Mucosa of rectum (tissue), 2 donors: ENCODE data around the gene ZDHHC8.

ENCODE experiments used
- H3K27ac ChIP-seq, 2 donors: one replicate each; pipeline ENCODE4 v1.7.0; 2013; ENCODE audit warnings: inconsistent platforms in 2 of 2, low read depth in 2 of 2, low read length in 2 of 2
- H3K27me3 ChIP-seq, 2 donors: one replicate each; pipeline ENCODE4 v1.7.0; 2013; ENCODE audit warnings: low read length in 2 of 2; ENCODE audit not compliant: control insufficient read depth in 2 of 2, insufficient read depth in 2 of 2
- H3K36me3 ChIP-seq, 2 donors: one replicate each; pipeline ENCODE4 v1.7.0; 2013; ENCODE audit warnings: low read length in 2 of 2; ENCODE audit not compliant: control insufficient read depth in 2 of 2, insufficient read depth in 2 of 2
- H3K4me1 ChIP-seq, 2 donors: one replicate each; pipeline ENCODE4 v1.7.0; 2013; ENCODE audit warnings: low read length in 2 of 2, mild to moderate bottlenecking in 1 of 2; ENCODE audit not compliant: control insufficient read depth in 2 of 2, insufficient read depth in 2 of 2
- H3K4me3 ChIP-seq, 2 donors: one replicate each; pipeline ENCODE4 v1.7.0; 2013; ENCODE audit warnings: low read length in 2 of 2
- H3K9ac ChIP-seq, 2 donors: one replicate each; pipeline ENCODE4 v1.7.0; 2013; ENCODE audit warnings: low read length in 2 of 2, low read depth in 1 of 2, mild to moderate bottlenecking in 1 of 2
- H3K9me3 ChIP-seq, 2 donors: one replicate each; pipeline ENCODE4 v1.7.0; 2013; ENCODE audit warnings: low read length in 2 of 2; ENCODE audit not compliant: control insufficient read depth in 2 of 2
- donor health status: healthy.
- donor health status: Normal muscosa, but diverticular disease.

Gene ZDHHC8

GRCh38 chr22:20145832-20146223 is 14.2 kb downstream of the ZDHHC8 start:
- Histone ChIP-seq H3K27ac (no peak overlapping the region), H3K9me3 (no peaks in the 10 kb centered on the region), H3K9ac (no peak overlapping the region), H3K36me3 (no peaks in the 10 kb centered on the region), H3K27me3 (no peaks in the 10 kb centered on the region), H3K4me3 (no peak overlapping the region), H3K4me1 (no peaks in the 10 kb centered on the region)

GRCh38 chr22:20146777-20147176 is 15.2 kb downstream of the ZDHHC8 start:
- H3K4me3 ChIP-seq, result no peak overlapping the region
- H3K27ac ChIP-seq, result no peak overlapping the region
- no peaks in the 10 kb centered on the region for H3K9me3 ChIP-seq
- no peaks in the 10 kb centered on the region for H3K4me1 ChIP-seq
- H3K9ac ChIP-seq, result no peak overlapping the region
- no peaks in the 10 kb centered on the region for H3K36me3 ChIP-seq
- no peaks in the 10 kb centered on the region for H3K27me3 ChIP-seq

- no peaks in the 10 kb centered on the region for H3K27me3 ChIP-seq
- no peaks in the 10 kb centered on the region for H3K4me1 ChIP-seq
- H3K27ac ChIP-seq, result no peak overlapping the region
- H3K36me3 ChIP-seq, result no peaks in the 10 kb centered on the region
- H3K9me3 ChIP-seq, result no peaks in the 10 kb centered on the region
- no peak overlapping the region for H3K4me3 ChIP-seq
- no peak overlapping the region for H3K9ac ChIP-seq
Observed at GRCh38 chr22:20147237-20147988, 15.8 kb downstream of the ZDHHC8 start.

- no peaks in the 10 kb centered on the region for H3K4me1 ChIP-seq
- no peak overlapping the region for H3K27ac ChIP-seq
- H3K27me3 ChIP-seq, result no peaks in the 10 kb centered on the region
- no peak overlapping the region for H3K4me3 ChIP-seq
- no peaks in the 10 kb centered on the region for H3K36me3 ChIP-seq
- no peak overlapping the region for H3K9ac ChIP-seq
- no peaks in the 10 kb centered on the region for H3K9me3 ChIP-seq
Observed at GRCh38 chr22:20148414-20148813, 16.8 kb downstream of the ZDHHC8 start.

GRCh38 chr22:20149257-20150250 is 17.9 kb downstream of the ZDHHC8 start:
- Histone ChIP-seq H3K9me3 (no peaks in the 10 kb centered on the region), H3K36me3 (no peaks in the 10 kb centered on the region), H3K4me3 (no peak overlapping the region), H3K9ac (no peak overlapping the region), H3K4me1 (no peaks in the 10 kb centered on the region), H3K27ac (no peak overlapping the region), H3K27me3 (peaks cover 0 to 2% of the 10 kb centered on the region in 2 donors)

GRCh38 chr22:20150381-20151275 is 19.0 kb downstream of the ZDHHC8 start, which contains the start of gene CCDC188:
Gene CCDC188, minus strand, starts transcription at chr22:20151055. Its CDS starts 69 bp downstream, at chr22:20150986.
- no peak within 1 kb of the TSS for H3K27ac ChIP-seq
- no peak within 1 kb of the TSS for H3K4me3 ChIP-seq
- H3K36me3 ChIP-seq, result no peaks in the 10 kb centered on the region
- no peak within 1 kb of the TSS for H3K9ac ChIP-seq
- H3K4me1 ChIP-seq, result no peaks in the 10 kb centered on the region
- peaks cover 0 to 2% of the 10 kb centered on the region in 2 donors for H3K27me3 ChIP-seq
- no peaks in the 10 kb centered on the region for H3K9me3 ChIP-seq

- H3K27me3 ChIP-seq, result peaks cover 0 to 2% of the 10 kb centered on the region in 2 donors
- H3K27ac ChIP-seq, result no peak overlapping the region
- H3K4me3 ChIP-seq, result no peak overlapping the region
- H3K36me3 ChIP-seq, result no peaks in the 10 kb centered on the region
- H3K9me3 ChIP-seq, result no peaks in the 10 kb centered on the region
- H3K9ac ChIP-seq, result no peak overlapping the region
- H3K4me1 ChIP-seq, result no peaks in the 10 kb centered on the region
Observed at GRCh38 chr22:20151276-20151588, 19.6 kb downstream of the ZDHHC8 start.

GRCh38 chr22:20152464-20152890 is 20.9 kb downstream of the ZDHHC8 start:
- no peaks in the 10 kb centered on the region for H3K9me3 ChIP-seq
- no peak overlapping the region for H3K9ac ChIP-seq
- no peak overlapping the region for H3K27ac ChIP-seq
- no peaks in the 10 kb centered on the region for H3K4me1 ChIP-seq
- peaks cover 0 to 2% of the 10 kb centered on the region in 2 donors for H3K27me3 ChIP-seq
- no peak overlapping the region for H3K4me3 ChIP-seq
- no peaks in the 10 kb centered on the region for H3K36me3 ChIP-seq

- Histone ChIP-seq H3K9ac (no peak overlapping the region), H3K36me3 (no peaks in the 10 kb centered on the region), H3K4me1 (no peaks in the 10 kb centered on the region), H3K27me3 (peaks cover 0 to 2% of the 10 kb centered on the region in 2 donors), H3K4me3 (no peak overlapping the region), H3K9me3 (no peaks in the 10 kb centered on the region), H3K27ac (no peak overlapping the region)
Observed at GRCh38 chr22:20153945-20154344, 22.3 kb downstream of the ZDHHC8 start.
